Loucy (cell line): ENCODE measurements around the gene BTBD3.

Experiments used
- H2AFZ ChIP-seq: fragments of 200-600 bp; sonication (generic); 2 replicates; pipeline ENCODE4 v1.6.0; 2016; ENCODE audit warnings: antibody characterized with exemption, mild to moderate bottlenecking, low read length, moderate library complexity
- H3F3A ChIP-seq: fragments of 200-600 bp; 2 replicates; pipeline ENCODE4 v1.6.0; 2016; ENCODE audit warnings: antibody characterized with exemption, low read depth, mild to moderate bottlenecking
- H3K27me3 ChIP-seq: fragments of 200-600 bp; sonication (generic); 2 replicates; pipeline ENCODE4 v1.6.1; 2014; ENCODE audit warnings: low read length, mild to moderate bottlenecking; ENCODE audit not compliant: insufficient read depth, poor library complexity, severe bottlenecking
- H3K36me3 ChIP-seq: fragments of 200-600 bp; sonication (generic); 2 replicates; pipeline ENCODE4 v1.6.1; 2016; ENCODE audit warnings: low read length; ENCODE audit not compliant: insufficient read depth
- H3K4me1 ChIP-seq: fragments of 200-600 bp; sonication (generic); 2 replicates; pipeline ENCODE4 v1.5.1; 2014; ENCODE audit warnings: low read length, mild to moderate bottlenecking; ENCODE audit not compliant: insufficient read depth, poor library complexity, severe bottlenecking
- H3K4me2 ChIP-seq: fragments of 200-600 bp; sonication (generic); 2 replicates; pipeline ENCODE4 v1.6.0; 2014; ENCODE audit warnings: antibody characterized with exemption, low read length, low read depth, mild to moderate bottlenecking; ENCODE audit not compliant: poor library complexity, severe bottlenecking
- H3K4me3 ChIP-seq: fragments of 200-600 bp; sonication (generic); 2 replicates; pipeline ENCODE4 v1.5.1; 2014; ENCODE audit warnings: low read length, mild to moderate bottlenecking, mixed read lengths; ENCODE audit not compliant: poor library complexity, severe bottlenecking
- H3K79me2 ChIP-seq: fragments of 200-600 bp; sonication (generic); 2 replicates; pipeline ENCODE4 v1.6.1; 2014; ENCODE audit warnings: low read length; ENCODE audit not compliant: insufficient read depth
- H3K9ac ChIP-seq: fragments of 200-600 bp; sonication (generic); 2 replicates; pipeline ENCODE4 v1.6.0; 2014; ENCODE audit warnings: mild to moderate bottlenecking, low read depth, low read length, moderate library complexity; ENCODE audit not compliant: poor library complexity, severe bottlenecking
- H3K9me2 ChIP-seq: fragments of 200-600 bp; sonication (generic); replicated peaks from 2 replicates; pipeline ENCODE4 v1.6.1; 2016; ENCODE audit warnings: low read depth, low read length, mixed read lengths
- H3K9me3 ChIP-seq: fragments of 200-600 bp; sonication (generic); 2 replicates; pipeline ENCODE4 v1.6.1; 2014; ENCODE audit warnings: mild to moderate bottlenecking, antibody characterized with exemption, low read length, low read depth; ENCODE audit not compliant: insufficient read depth
- H4K20me1 ChIP-seq: fragments of 200-600 bp; sonication (generic); 2 replicates; pipeline ENCODE4 v1.6.0; 2014; ENCODE audit warnings: antibody characterized with exemption, low read length, mild to moderate bottlenecking; ENCODE audit not compliant: insufficient read depth, poor library complexity, severe bottlenecking
- CTCF ChIP-seq: fragments of 200-600 bp; sonication (generic); conservative IDR thresholded peaks from 2 replicates; pipeline ENCODE4 v1.5.1; 2014; ENCODE audit warnings: mild to moderate bottlenecking, antibody characterized with exemption, low read length
- EZH2phosphoT487 ChIP-seq: fragments of 200-600 bp; IDR thresholded peaks from 2 replicates; pipeline ENCODE4 v1.6.1; 2018; ENCODE audit warnings: antibody characterized with exemption, mild to moderate bottlenecking, moderate library complexity, borderline replicate concordance

BTBD3 gene

DNA sequence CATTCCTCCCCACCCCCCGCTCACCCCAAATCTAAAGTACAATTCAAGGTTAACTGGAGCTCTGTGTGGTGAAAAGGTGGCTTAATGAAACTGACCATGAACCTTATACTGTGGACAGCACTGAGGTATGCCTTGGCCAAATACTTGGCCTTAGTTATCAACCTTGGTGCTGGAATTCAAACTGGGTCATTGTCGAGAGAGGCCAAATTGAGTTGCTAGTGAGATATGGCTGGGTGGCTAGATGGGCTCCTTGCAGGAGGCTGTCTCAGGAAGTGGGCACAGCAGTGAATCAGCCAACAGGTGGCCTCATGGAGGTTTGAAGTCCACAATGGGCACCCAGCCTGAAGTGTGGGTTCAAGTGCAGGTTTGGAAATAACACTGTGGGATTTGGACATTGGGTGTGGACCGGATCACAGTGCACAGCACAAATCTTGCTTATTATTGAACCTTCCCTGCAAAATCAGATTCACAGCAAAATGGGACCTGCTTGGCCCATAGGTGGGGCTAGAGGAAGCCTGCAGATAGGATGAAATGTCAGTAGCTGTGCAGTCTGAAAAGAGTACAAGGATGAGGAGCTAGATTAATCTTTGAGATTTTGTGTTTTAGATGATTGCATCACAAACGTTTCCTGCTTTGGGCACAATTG, 5.6 kb upstream of the BTBD3 start:
- no peaks in the 10 kb centered on the region for H3K9me2 ChIP-seq
- no peaks in the 10 kb centered on the region for H3K9me3 ChIP-seq
- no peak overlapping the region for H2AFZ ChIP-seq
- peaks cover 27% of the 10 kb centered on the region for H3K4me1 ChIP-seq
- peaks cover 14% of the 10 kb centered on the region for H4K20me1 ChIP-seq
- H3K36me3 ChIP-seq = no peaks in the 10 kb centered on the region
- H3K4me3 ChIP-seq = no peak overlapping the region
- H3K9ac ChIP-seq = no peak overlapping the region
- H3F3A ChIP-seq = no peaks in the 10 kb centered on the region
- H3K79me2 ChIP-seq = peaks cover 95% of the 10 kb centered on the region
- H3K27me3 ChIP-seq = no peaks in the 10 kb centered on the region
- TF ChIP-seq EZH2phosphoT487 (no peak), CTCF (peak; percentile 83)
- peak overlapping the region; percentile 17 for H3K4me2 ChIP-seq

DNA sequence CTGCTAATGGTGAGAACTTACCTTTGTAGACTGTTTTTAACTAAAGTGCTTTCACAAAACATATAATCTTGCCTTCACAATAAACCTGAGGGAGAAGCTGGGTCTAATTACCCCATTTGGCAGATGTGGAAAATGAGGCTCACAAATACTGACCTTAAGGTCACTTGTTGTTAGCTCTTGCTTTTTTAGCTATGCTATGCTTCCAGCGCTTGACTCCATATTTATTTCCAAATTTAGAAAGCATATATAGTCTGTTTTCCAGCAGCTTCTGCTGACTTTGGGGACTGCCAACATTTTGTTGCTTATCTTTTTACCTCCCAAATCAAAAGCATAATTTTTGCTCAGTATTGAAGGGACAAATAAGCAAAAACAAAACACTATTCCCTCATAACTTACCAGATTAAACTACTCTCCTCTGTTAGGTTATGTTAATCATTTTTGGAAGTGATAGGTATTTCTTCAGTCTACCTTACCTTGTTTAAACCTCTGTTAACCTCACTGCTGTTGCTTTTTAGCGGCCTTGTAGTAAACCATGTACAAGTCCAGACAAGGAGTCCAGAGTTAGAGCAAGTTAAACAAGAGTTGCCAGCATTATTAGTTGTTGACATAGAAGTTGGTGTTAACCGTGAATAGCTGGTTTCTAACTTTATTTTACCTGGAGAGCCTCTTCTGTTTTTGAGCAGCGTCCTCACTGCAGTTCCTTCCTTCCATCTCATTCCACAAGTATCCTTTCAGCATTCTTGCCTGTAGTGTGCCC, 4.9 kb upstream of the BTBD3 start:
- Histone ChIP-seq H3K4me3 (no peak overlapping the region), H4K20me1 (peaks cover 16% of the 10 kb centered on the region), H3K4me1 (peaks cover 20% of the 10 kb centered on the region), H3K27me3 (no peaks in the 10 kb centered on the region), H3K79me2 (peaks cover 95% of the 10 kb centered on the region), H3F3A (no peaks in the 10 kb centered on the region), H3K9me2 (no peaks in the 10 kb centered on the region), H3K9ac (no peak overlapping the region), H3K4me2 (peak overlapping the region; percentile 17), H3K36me3 (no peaks in the 10 kb centered on the region), H3K9me3 (no peaks in the 10 kb centered on the region), H2AFZ (no peak overlapping the region)
- TF ChIP-seq CTCF (no peak), EZH2phosphoT487 (no peak)

DNA sequence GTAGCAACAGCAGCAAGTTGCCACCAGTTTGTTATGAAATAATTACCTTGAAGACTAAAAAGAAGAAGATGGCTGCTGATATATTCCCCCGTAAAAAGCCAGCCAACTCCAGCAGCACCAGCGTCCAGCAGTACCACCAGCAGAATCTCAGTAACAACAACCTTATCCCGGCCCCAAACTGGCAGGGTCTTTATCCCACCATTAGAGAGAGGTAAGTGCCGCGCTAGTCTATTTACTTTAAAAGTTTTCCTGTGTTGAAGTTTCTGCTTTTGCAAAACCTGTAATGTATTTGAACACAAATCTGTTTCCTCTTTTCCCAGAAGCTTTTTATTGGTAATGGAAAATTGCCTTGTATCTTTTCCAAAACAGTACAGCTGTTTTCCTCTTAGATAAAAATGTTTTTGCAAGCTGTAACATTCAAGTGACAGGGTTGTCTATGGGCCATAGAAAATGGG, 725 bp downstream of the BTBD3 start:
- no peak overlapping the region for H3K9ac ChIP-seq
- H4K20me1 ChIP-seq = peaks cover 12% of the 10 kb centered on the region
- H2AFZ ChIP-seq = no peak overlapping the region
- TF ChIP-seq CTCF = no peak
- TF ChIP-seq EZH2phosphoT487 = no peak
- peaks cover 23% of the 10 kb centered on the region; the same call in 1 of the 2 replicates for H3K36me3 ChIP-seq
- H3K4me2 ChIP-seq = no peak overlapping the region
- no peaks in the 10 kb centered on the region for H3F3A ChIP-seq
- no peaks in the 10 kb centered on the region for H3K9me2 ChIP-seq
- no peak overlapping the region for H3K4me3 ChIP-seq
- H3K27me3 ChIP-seq = no peaks in the 10 kb centered on the region
- H3K4me1 ChIP-seq = peaks cover 4% of the 10 kb centered on the region
- no peaks in the 10 kb centered on the region for H3K9me3 ChIP-seq
- H3K79me2 ChIP-seq = peaks cover 62% of the 10 kb centered on the region
